Measurements from ENCODE around the gene CRYZ. TPM values are rescaled to one million over a fixed set of nuclear protein-coding genes. Genes with fewer than 3 reads are reported as not detected.

CRYZ gene
- total and polyA plus RNA-seq, 2 of the 4 experiments (the other 2 are of a cell fraction), result 40.6 to 43.4 TPM

DNA sequence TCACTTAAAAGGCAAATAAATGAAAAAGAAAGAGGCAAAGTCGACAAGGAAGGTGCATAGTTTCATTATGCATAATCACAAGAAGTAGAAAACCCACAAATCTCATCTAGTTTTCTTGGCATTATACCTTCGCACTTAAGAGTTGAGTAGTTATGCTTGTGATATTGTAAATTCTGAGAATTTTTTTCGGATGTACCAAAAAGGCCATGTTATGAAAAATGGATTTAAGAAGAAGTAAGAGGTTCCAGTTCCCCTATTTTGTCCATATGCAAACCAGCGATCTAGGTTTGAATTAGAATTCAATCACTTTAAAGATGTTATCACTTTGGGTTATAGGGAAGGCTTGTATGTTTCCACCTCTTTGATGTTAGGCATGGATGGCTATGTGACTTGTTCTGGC lies 51.4 kb downstream of the CRYZ start:
- H3K23ac ChIP-seq (ENCODE audit: low read depth, low read length), result no peak overlapping the region
- dilution Hi-C loops (cut with HindIII; ENCODE audit: low sequenced_read_pairs, unreplicated experiment) (no loop called here), in situ Hi-C loops (cut with MboI; ENCODE audit: low sequenced_read_pairs) (no loop called here), intact Hi-C loops (cut with micrococcal nuclease) (no loop called here)
- H2AK5ac ChIP-seq (ENCODE audit: low read depth, low read length), result no peak overlapping the region
- H3K36me3 ChIP-seq (ENCODE audit: control insufficient read depth, insufficient read depth, low read length), result no peaks in the 10 kb centered on the region
- ATAC-seq (ENCODE audit: low read depth), result no peak
- CTCF ChIA-PET, result interaction anchor here (1.3 kb wide), 1 partner anchor 9 kb away, joined by 5 read pairs; no protein-coding TSS in a partner anchor
- no peak overlapping the region for H3K18ac ChIP-seq (ENCODE audit: low read depth, low read length)
- no peak overlapping the region for H3K4me2 ChIP-seq (ENCODE audit: low read depth, low read length)
- H2AK9ac ChIP-seq (replicated peaks; ENCODE audit: low read depth, low read length, poor library complexity), result no peak overlapping the region
- H3K27ac ChIP-seq (ENCODE audit: insufficient read depth, low read length), result no peak overlapping the region
- no peaks in the 10 kb centered on the region for H3K27me3 ChIP-seq (ENCODE audit: control insufficient read depth, insufficient read depth, low read length)
- no peak overlapping the region for H2AFZ ChIP-seq (replicated peaks; ENCODE audit: low read length, poor library complexity)
- H3K9me1 ChIP-seq (ENCODE audit: insufficient read depth, low read length), result no peaks in the 10 kb centered on the region
- no peak overlapping the region for H3K56ac ChIP-seq (ENCODE audit: extremely low read depth, insufficient read depth, low read length)
- no peak overlapping the region for H3K4me3 ChIP-seq (ENCODE audit: insufficient read depth, low read depth, low read length)
- no peak overlapping the region for H3K4ac ChIP-seq (ENCODE audit: low read depth, low read length)
- no peaks in the 10 kb centered on the region for H3K4me1 ChIP-seq (ENCODE audit: control insufficient read depth, insufficient read depth, low read length)
- H3K9me3 ChIP-seq (ENCODE audit: control insufficient read depth, insufficient read depth, low read length), result no peaks in the 10 kb centered on the region
- TF ChIP-seq MAZ (IDR thresholded peaks at IDR 0.05; ENCODE audit: borderline replicate concordance, low read depth, low read length), result no peak
- no peak for TF ChIP-seq BHLHE40 (IDR thresholded peaks at IDR 0.05; ENCODE audit: low read depth, low read length)
- TF ChIP-seq RAD21 (IDR thresholded peaks at IDR 0.05; ENCODE audit: low read length), result no peak
- no peak for TF ChIP-seq RFX5 (IDR thresholded peaks at IDR 0.05; ENCODE audit: low read depth, low read length)
- no peak for TF ChIP-seq FOS (IDR thresholded peaks at IDR 0.05; ENCODE audit: low read depth, low read length)
- H4K8ac ChIP-seq (ENCODE audit: low read depth in 2 of 2, low read length in 2 of 2), result no peak overlapping the region
- H4K91ac ChIP-seq (ENCODE audit: insufficient read depth, low read depth, low read length), result no peak overlapping the region
- H4K5ac ChIP-seq (ENCODE audit: low read depth, low read length), result no peak overlapping the region
- H2BK5ac ChIP-seq (ENCODE audit: low read depth, low read length, poor library complexity, severe bottlenecking), result no peak overlapping the region
- H2BK15ac ChIP-seq (ENCODE audit: low read depth, low read length), result no peak overlapping the region
- no TSS peak for BruUV-seq (replicated peaks)
- H2BK20ac ChIP-seq (ENCODE audit: low read depth, low read length), result no peak overlapping the region
- no CpG with 5 or more reads among the region's 4 CpGs for WGBS, 2 experiments (ENCODE audit: extremely low coverage in 2 of 2, insufficient read length in 1 of 2)
- no peaks in the 10 kb centered on the region for H3K79me1 ChIP-seq (ENCODE audit: low read depth in 1 of 2, low read length in 2 of 2)
- H3K14ac ChIP-seq (replicated peaks; ENCODE audit: low read depth, low read length), result no peak overlapping the region
- POLR2A ChIA-PET (ENCODE audit: unreplicated experiment), result no interaction called here
- H4K20me1 ChIP-seq (ENCODE audit: insufficient read depth, low read length), result no peaks in the 10 kb centered on the region
- no peak overlapping the region for H3K9ac ChIP-seq (ENCODE audit: low read depth, low read length)
- DNase-seq, result no peak
- no peak overlapping the region for H2BK120ac ChIP-seq (ENCODE audit: low read depth, low read length)

Measured in IMR-90 (cell line).